B cell (primary cell): ENCODE measurements around the gene SCARB1.

Experiments
- CTCF ChIP-seq: fragments of 200-600 bp; IDR thresholded peaks from one replicate; pipeline ENCODE4 v1.8.0; 2022; ENCODE audit warnings: antibody characterized with exemption, mild to moderate bottlenecking
- EZH2 ChIP-seq: IDR thresholded peaks from 2 replicates; pipeline ENCODE4 v1.6.1; 2012; ENCODE audit warnings: borderline replicate concordance, low read depth, mild to moderate bottlenecking, moderate library complexity, low read length; ENCODE audit not compliant: insufficient read depth, poor library complexity, severe bottlenecking

GRCh38 chr12:124766727-124767065 is 97.0 kb downstream of the SCARB1 start:
- no peak for TF ChIP-seq CTCF
- no peak for TF ChIP-seq EZH2
